ENCODE measurements around the gene ACTL8.

The ACTL8 gene

DNA sequence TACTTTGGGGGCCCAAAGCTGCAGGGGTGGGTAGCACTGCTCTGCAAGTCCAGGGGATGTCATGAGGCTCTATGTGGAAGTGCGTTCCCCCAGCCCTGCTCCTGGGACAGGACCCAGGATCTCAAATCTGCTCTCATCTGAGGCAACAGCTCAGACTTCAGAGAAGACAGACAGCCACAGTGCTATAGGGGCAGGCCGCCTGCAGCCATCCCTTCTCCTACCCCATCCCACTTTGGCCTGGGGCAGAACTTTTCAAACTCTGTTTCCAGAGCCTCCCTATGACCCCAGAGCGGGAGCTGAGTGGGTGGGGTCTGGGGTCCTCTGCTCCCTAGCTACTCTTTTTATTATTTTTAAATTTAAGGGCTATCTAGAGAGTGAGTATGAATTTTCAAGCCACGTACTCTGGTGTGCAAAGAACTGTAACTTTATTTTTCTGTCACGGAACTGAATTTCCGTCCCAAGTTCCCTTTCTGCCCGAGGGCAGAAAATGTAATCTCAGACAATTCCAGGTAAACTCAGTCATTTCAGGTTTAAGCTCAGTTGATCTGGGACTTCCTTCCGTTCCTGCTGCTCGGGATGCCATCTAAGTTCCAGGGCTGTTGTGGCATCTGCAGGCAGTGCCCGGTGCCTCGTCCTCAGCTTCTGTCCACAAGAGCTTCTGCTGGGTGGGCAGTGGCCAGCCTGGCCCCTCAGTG lies 98.3 kb downstream of the ACTL8 start:
- H3K27ac ChIP-seq (ENCODE audit: low read depth, low read length) = no peak overlapping the region
- no CpG with 5 or more reads among the region's 11 CpGs for WGBS (ENCODE audit: extremely low coverage, insufficient coverage, low lambda C conversion rate)
- H3K79me2 ChIP-seq (ENCODE audit: control insufficient read depth, insufficient read depth, low read length) = no peaks in the 10 kb centered on the region
- no peaks in the 10 kb centered on the region for H3K4me1 ChIP-seq (ENCODE audit: control insufficient read depth, low read depth, low read length)
- H3K4ac ChIP-seq (ENCODE audit: low read depth, low read length) = no peak overlapping the region
- DNase-seq = no peak
- H3K4me3 ChIP-seq (ENCODE audit: low read length) = no peak overlapping the region
- H2BK120ac ChIP-seq (ENCODE audit: low read depth, low read length) = no peak overlapping the region
- H3K36me3 ChIP-seq (ENCODE audit: control insufficient read depth, insufficient read depth, low read length) = no peaks in the 10 kb centered on the region
- H2AK5ac ChIP-seq (ENCODE audit: low read length) = no peak overlapping the region
- no peak overlapping the region for H4K8ac ChIP-seq (ENCODE audit: low read depth, low read length)
- H3K79me1 ChIP-seq (ENCODE audit: low read length) = no peaks in the 10 kb centered on the region
- no peak overlapping the region for H2BK15ac ChIP-seq (replicated peaks; ENCODE audit: low read depth)
- no peak overlapping the region for H3K9ac ChIP-seq (ENCODE audit: low read length)
- no peak overlapping the region for H2BK5ac ChIP-seq (ENCODE audit: low read length)
- no peak overlapping the region for H3K4me2 ChIP-seq (ENCODE audit: low read length)
- H3K27me3 ChIP-seq (ENCODE audit: insufficient read depth, low read length, poor library complexity) = no peaks in the 10 kb centered on the region
- H3K18ac ChIP-seq (ENCODE audit: low read length) = no peak overlapping the region
- no peak overlapping the region for H3K56ac ChIP-seq (ENCODE audit: low read length)
- H3K23ac ChIP-seq (ENCODE audit: low read length) = no peak overlapping the region
- H4K5ac ChIP-seq (ENCODE audit: low read length) = no peak overlapping the region

DNA sequence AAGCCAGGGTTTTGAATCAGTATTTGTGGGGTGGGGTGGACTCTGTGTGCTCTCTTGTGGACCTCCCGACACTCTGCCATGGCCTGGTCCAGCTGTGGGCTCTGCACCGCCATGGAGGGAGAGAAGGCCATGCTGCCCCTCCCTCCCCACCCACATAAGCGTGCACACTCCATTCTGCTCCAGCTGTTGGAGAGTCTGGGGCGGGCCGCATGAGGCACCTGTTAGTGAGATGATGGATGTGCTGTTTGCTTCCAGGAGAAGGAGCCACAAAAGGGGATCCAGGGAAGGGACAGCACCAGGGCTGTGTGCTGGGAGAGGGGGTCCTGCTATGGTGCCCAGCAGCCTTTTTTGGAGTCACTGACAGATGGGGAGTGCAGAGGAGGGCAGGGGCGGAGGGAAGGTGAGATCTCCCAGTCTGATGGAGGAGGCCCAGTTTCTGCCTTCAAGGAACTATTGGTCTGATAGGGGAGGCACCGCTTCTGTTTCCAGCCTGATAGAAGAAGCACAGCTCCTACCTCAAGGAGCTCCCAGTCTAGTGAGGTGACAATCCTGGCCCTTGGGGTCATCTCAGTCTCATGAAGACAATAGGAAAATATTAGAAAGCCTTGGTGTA lies 101.5 kb downstream of the ACTL8 start:
- Histone ChIP-seq H3K56ac (ENCODE audit: low read length) (no peak overlapping the region), H3K18ac (ENCODE audit: low read length) (no peak overlapping the region), H2BK5ac (ENCODE audit: low read length) (no peak overlapping the region), H3K36me3 (ENCODE audit: control insufficient read depth, insufficient read depth, low read length) (no peaks in the 10 kb centered on the region), H3K79me2 (ENCODE audit: control insufficient read depth, insufficient read depth, low read length) (no peaks in the 10 kb centered on the region), H3K4me2 (ENCODE audit: low read length) (no peak overlapping the region), H4K5ac (ENCODE audit: low read length) (no peak overlapping the region), H2BK120ac (ENCODE audit: low read depth, low read length) (no peak overlapping the region), H2AK5ac (ENCODE audit: low read length) (no peak overlapping the region), H2BK15ac (replicated peaks; ENCODE audit: low read depth) (no peak overlapping the region), H3K4ac (ENCODE audit: low read depth, low read length) (no peak overlapping the region), H3K4me3 (ENCODE audit: low read length) (no peak overlapping the region), H3K4me1 (ENCODE audit: control insufficient read depth, low read depth, low read length) (no peaks in the 10 kb centered on the region), H3K79me1 (ENCODE audit: low read length) (no peaks in the 10 kb centered on the region), H3K27ac (ENCODE audit: low read depth, low read length) (no peak overlapping the region), H3K27me3 (ENCODE audit: insufficient read depth, low read length, poor library complexity) (no peaks in the 10 kb centered on the region), H3K23ac (ENCODE audit: low read length) (no peak overlapping the region), H3K9ac (ENCODE audit: low read length) (no peak overlapping the region), H4K8ac (ENCODE audit: low read depth, low read length) (no peak overlapping the region)
- DNase-seq = no peak
- no CpG with 5 or more reads among the region's 7 CpGs for WGBS (ENCODE audit: extremely low coverage, insufficient coverage, low lambda C conversion rate)

DNA sequence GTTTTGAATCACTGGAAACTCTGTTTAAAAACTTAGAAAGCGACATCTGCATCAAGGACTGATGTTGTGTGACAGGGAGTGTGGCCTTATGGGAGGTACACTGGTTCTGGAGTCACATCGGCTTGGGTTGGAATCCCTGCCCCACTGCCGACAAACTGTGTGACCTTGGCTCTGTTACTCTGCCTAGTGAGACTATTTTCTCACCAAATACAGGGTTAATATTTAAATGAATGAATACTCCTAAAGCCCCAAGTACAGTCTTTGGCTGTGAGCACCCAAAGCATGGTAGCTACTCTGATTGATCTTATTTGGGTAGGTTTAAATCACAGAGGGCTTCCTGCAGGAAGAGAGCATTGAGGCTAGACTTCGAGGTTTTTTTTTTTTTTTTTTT lies 102.0 kb downstream of the ACTL8 start:
- Histone ChIP-seq H4K8ac (ENCODE audit: low read depth, low read length) (no peak overlapping the region), H3K27me3 (ENCODE audit: insufficient read depth, low read length, poor library complexity) (no peaks in the 10 kb centered on the region), H3K79me1 (ENCODE audit: low read length) (no peaks in the 10 kb centered on the region), H3K27ac (ENCODE audit: low read depth, low read length) (no peak overlapping the region), H3K9ac (ENCODE audit: low read length) (no peak overlapping the region), H3K23ac (ENCODE audit: low read length) (no peak overlapping the region), H2BK120ac (ENCODE audit: low read depth, low read length) (no peak overlapping the region), H3K36me3 (ENCODE audit: control insufficient read depth, insufficient read depth, low read length) (no peaks in the 10 kb centered on the region), H2BK5ac (ENCODE audit: low read length) (no peak overlapping the region), H3K4me3 (ENCODE audit: low read length) (no peak overlapping the region), H2BK15ac (replicated peaks; ENCODE audit: low read depth) (no peak overlapping the region), H3K79me2 (ENCODE audit: control insufficient read depth, insufficient read depth, low read length) (no peaks in the 10 kb centered on the region), H3K4me1 (ENCODE audit: control insufficient read depth, low read depth, low read length) (no peaks in the 10 kb centered on the region), H2AK5ac (ENCODE audit: low read length) (no peak overlapping the region), H3K18ac (ENCODE audit: low read length) (no peak overlapping the region), H4K5ac (ENCODE audit: low read length) (no peak overlapping the region), H3K56ac (ENCODE audit: low read length) (no peak overlapping the region), H3K4me2 (ENCODE audit: low read length) (no peak overlapping the region), H3K4ac (ENCODE audit: low read depth, low read length) (no peak overlapping the region)
- no CpG with 5 or more reads among the region's 4 CpGs for WGBS (ENCODE audit: extremely low coverage, insufficient coverage, low lambda C conversion rate)
- no peak for DNase-seq

DNA sequence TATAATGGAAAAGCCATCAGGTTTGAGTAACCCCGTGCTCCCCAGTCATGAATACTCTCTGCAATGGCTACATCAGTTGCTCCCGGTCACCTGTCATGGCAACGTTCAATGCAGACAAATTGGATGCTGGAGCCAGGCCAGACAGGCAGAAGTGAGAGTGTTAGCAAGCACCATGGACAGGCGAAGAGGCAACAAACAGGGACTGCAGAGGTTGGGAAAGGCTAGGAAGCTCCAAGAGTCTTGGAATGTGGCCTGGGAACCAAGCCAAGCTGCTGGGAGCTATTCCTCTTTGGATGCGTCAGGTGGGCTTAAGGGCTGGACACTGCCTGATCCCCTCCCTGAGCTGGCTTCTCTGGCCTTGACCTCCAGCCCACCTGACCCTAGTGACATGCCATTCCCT lies 102.9 kb downstream of the ACTL8 start:
- no peak overlapping the region for H4K5ac ChIP-seq (ENCODE audit: low read length)
- H3K23ac ChIP-seq (ENCODE audit: low read length) = no peak overlapping the region
- no peak overlapping the region for H3K4me2 ChIP-seq (ENCODE audit: low read length)
- H2BK15ac ChIP-seq (replicated peaks; ENCODE audit: low read depth) = no peak overlapping the region
- no peak overlapping the region for H3K4me3 ChIP-seq (ENCODE audit: low read length)
- no CpG with 5 or more reads among the region's 5 CpGs for WGBS (ENCODE audit: extremely low coverage, insufficient coverage, low lambda C conversion rate)
- H3K36me3 ChIP-seq (ENCODE audit: control insufficient read depth, insufficient read depth, low read length) = no peaks in the 10 kb centered on the region
- no peak overlapping the region for H4K8ac ChIP-seq (ENCODE audit: low read depth, low read length)
- no peaks in the 10 kb centered on the region for H3K79me2 ChIP-seq (ENCODE audit: control insufficient read depth, insufficient read depth, low read length)
- no peaks in the 10 kb centered on the region for H3K27me3 ChIP-seq (ENCODE audit: insufficient read depth, low read length, poor library complexity)
- no peak overlapping the region for H3K27ac ChIP-seq (ENCODE audit: low read depth, low read length)
- H3K18ac ChIP-seq (ENCODE audit: low read length) = no peak overlapping the region
- H2BK120ac ChIP-seq (ENCODE audit: low read depth, low read length) = no peak overlapping the region
- H3K9ac ChIP-seq (ENCODE audit: low read length) = no peak overlapping the region
- H3K4me1 ChIP-seq (ENCODE audit: control insufficient read depth, low read depth, low read length) = no peaks in the 10 kb centered on the region
- H3K56ac ChIP-seq (ENCODE audit: low read length) = no peak overlapping the region
- H2BK5ac ChIP-seq (ENCODE audit: low read length) = no peak overlapping the region
- H3K4ac ChIP-seq (ENCODE audit: low read depth, low read length) = no peak overlapping the region
- no peak for DNase-seq
- H2AK5ac ChIP-seq (ENCODE audit: low read length) = no peak overlapping the region
- H3K79me1 ChIP-seq (ENCODE audit: low read length) = no peaks in the 10 kb centered on the region

DNA sequence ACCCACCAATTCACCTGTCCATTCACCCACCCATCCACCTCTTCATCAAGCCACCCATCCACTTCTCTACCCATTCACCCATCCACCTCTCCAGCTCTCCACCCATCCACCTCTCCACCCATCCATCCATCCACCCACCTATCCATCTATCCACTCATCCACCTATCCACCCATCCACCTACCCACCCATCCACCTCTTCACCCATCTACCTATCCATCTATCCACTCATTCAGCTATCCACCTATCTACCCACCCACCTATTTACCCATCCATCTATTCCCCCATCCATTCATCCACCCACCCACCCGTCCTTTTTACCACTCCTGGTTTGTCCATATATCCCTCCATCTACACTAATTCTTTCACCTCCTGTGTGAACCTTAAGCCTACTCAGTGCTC lies 105.7 kb downstream of the ACTL8 start:
- Histone ChIP-seq H3K9ac (ENCODE audit: low read length) (no peak overlapping the region), H3K36me3 (ENCODE audit: control insufficient read depth, insufficient read depth, low read length) (no peaks in the 10 kb centered on the region), H3K79me1 (ENCODE audit: low read length) (no peaks in the 10 kb centered on the region), H3K4ac (ENCODE audit: low read depth, low read length) (no peak overlapping the region), H3K23ac (ENCODE audit: low read length) (no peak overlapping the region), H4K8ac (ENCODE audit: low read depth, low read length) (no peak overlapping the region), H3K4me2 (ENCODE audit: low read length) (no peak overlapping the region), H3K27ac (ENCODE audit: low read depth, low read length) (no peak overlapping the region), H3K56ac (ENCODE audit: low read length) (no peak overlapping the region), H3K79me2 (ENCODE audit: control insufficient read depth, insufficient read depth, low read length) (no peaks in the 10 kb centered on the region), H2BK15ac (replicated peaks; ENCODE audit: low read depth) (no peak overlapping the region), H3K27me3 (ENCODE audit: insufficient read depth, low read length, poor library complexity) (no peaks in the 10 kb centered on the region), H3K4me3 (ENCODE audit: low read length) (no peak overlapping the region), H3K18ac (ENCODE audit: low read length) (no peak overlapping the region), H4K5ac (ENCODE audit: low read length) (no peak overlapping the region), H2BK120ac (ENCODE audit: low read depth, low read length) (no peak overlapping the region), H3K4me1 (ENCODE audit: control insufficient read depth, low read depth, low read length) (no peaks in the 10 kb centered on the region), H2AK5ac (ENCODE audit: low read length) (no peak overlapping the region), H2BK5ac (ENCODE audit: low read length) (no peak overlapping the region)
- WGBS (ENCODE audit: extremely low coverage, insufficient coverage, low lambda C conversion rate) = 100% methylated on average over 1 of the region's 1 CpG
- no peak for DNase-seq

DNA sequence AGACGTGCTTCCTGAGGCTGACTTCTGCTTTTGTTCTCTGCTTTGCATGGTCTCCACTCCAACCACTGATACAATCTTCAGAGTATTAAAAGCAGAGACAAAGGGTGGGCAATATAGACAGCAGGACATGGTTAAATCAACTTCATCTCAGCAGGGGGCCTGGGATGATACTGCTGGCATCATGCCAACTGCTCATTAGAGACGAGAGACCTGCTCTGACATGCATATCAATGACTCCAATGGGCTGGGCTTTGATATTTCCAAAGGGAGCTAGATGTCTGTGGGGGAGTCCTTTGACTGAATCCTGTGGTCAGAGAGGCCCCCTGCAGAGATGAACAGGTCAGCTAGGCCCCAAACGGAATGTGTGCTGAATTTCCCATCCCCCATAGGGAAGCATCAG lies 106.6 kb downstream of the ACTL8 start:
- Histone ChIP-seq H3K4ac (ENCODE audit: low read depth, low read length) (no peak overlapping the region), H3K23ac (ENCODE audit: low read length) (no peak overlapping the region), H3K4me3 (ENCODE audit: low read length) (no peak overlapping the region), H3K27me3 (ENCODE audit: insufficient read depth, low read length, poor library complexity) (no peaks in the 10 kb centered on the region), H2AK5ac (ENCODE audit: low read length) (no peak overlapping the region), H3K4me1 (ENCODE audit: control insufficient read depth, low read depth, low read length) (no peaks in the 10 kb centered on the region), H3K56ac (ENCODE audit: low read length) (no peak overlapping the region), H3K4me2 (ENCODE audit: low read length) (no peak overlapping the region), H4K5ac (ENCODE audit: low read length) (no peak overlapping the region), H3K18ac (ENCODE audit: low read length) (no peak overlapping the region), H3K79me1 (ENCODE audit: low read length) (no peaks in the 10 kb centered on the region), H3K27ac (ENCODE audit: low read depth, low read length) (no peak overlapping the region), H3K79me2 (ENCODE audit: control insufficient read depth, insufficient read depth, low read length) (no peaks in the 10 kb centered on the region), H2BK120ac (ENCODE audit: low read depth, low read length) (no peak overlapping the region), H2BK5ac (ENCODE audit: low read length) (no peak overlapping the region), H2BK15ac (replicated peaks; ENCODE audit: low read depth) (no peak overlapping the region), H3K9ac (ENCODE audit: low read length) (no peak overlapping the region), H3K36me3 (ENCODE audit: control insufficient read depth, insufficient read depth, low read length) (no peaks in the 10 kb centered on the region), H4K8ac (ENCODE audit: low read depth, low read length) (no peak overlapping the region)
- no CpG with 5 or more reads among the region's 3 CpGs for WGBS (ENCODE audit: extremely low coverage, insufficient coverage, low lambda C conversion rate)
- peak; percentile 31 for DNase-seq
